NCI-H2081 treated with DMSO at 0.1 percent for 48 hours (cell line): ENCODE results near the gene DNMT3B.
"Not testable (repeated sequence)": the region's sequence is repeated elsewhere in the genome, so short reads cannot be mapped to it uniquely, and the experiment has no call there.

ENCODE experiments used
- DNase-seq: peaks from one replicate; lab custom pipeline; 2025; lab: John Stamatoyannopoulos, UW

The DNMT3B gene

DNA sequence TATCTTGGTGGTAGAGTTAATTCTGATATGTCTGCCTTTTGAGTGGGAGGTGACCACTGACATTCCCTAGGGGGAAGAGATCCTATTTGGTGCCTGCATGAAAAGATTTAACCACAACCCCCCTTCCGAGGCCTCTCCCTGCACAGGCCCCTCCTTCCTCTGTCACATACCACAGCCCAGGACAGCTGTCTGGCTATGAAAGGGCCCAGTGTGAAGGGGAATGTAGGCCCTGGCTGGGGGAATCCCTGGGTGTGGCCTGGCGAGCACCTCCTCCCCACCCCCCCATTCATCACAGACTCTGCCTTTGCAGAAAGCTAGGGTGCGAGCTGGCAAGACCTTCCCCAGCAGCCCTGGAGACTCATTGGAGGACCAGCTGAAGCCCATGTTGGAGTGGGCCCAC, 30.1 kb downstream of the DNMT3B start:
- no peak for DNase-seq

DNA sequence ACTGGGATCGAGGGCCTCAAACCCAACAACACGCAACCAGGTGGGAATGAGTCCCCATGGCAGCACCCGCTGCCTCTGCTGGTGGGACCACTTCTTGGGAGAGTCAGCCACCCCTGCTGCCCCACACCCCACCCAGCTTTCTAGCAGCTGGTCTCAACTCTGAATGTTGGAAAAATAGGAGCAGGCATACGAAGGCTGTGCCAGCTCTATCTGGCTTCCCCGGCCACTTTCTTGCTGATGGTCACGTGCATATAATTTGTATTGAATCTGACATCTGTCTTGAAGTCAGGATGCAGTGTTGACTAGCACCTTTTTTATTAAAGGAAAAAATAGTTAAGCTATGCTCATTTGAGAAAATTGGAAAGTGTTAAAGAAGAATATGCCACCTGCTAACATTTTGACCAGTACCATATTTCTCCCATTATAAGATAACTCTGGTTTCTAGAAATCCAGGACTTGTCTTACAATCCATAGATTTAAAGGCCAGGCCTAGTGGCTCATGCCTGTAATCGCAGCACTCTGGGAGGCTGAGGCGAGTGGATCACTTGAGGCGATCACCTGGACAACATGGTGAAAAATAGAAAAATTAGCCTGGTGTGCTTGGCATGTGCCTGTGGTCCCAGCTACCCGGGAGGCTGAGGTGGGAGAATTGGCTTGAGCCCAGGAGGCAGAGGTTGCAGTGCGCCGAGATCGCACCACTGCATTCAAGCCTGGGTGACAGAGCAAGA, 30.7 kb downstream of the DNMT3B start:
- no peak for DNase-seq

- DNase-seq: no peak
Measured at GRCh38 chr20:32796383-32796948, 34.3 kb downstream of the DNMT3B start.

DNA sequence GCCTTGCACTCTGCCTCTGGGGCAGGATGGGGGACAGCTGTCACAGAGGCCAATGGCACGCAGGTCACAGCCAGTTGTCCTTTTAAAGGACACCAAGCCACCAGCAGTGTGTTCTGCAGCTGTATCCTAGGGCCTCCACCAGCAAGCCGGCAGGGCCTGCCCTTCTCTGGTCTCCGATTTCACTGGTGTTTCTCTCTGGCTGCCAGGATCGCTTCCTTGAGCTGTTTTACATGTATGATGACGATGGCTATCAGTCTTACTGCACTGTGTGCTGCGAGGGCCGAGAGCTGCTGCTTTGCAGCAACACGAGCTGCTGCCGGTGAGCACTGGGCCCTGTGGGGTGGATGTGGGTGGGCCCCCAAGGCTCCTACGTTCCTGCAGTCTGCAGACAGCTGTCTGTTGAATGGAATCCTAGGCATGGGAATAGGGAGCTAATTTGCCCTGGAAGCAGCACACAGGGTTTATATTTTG, 34.8 kb downstream of the DNMT3B start:
- DNase-seq: no peak

DNA sequence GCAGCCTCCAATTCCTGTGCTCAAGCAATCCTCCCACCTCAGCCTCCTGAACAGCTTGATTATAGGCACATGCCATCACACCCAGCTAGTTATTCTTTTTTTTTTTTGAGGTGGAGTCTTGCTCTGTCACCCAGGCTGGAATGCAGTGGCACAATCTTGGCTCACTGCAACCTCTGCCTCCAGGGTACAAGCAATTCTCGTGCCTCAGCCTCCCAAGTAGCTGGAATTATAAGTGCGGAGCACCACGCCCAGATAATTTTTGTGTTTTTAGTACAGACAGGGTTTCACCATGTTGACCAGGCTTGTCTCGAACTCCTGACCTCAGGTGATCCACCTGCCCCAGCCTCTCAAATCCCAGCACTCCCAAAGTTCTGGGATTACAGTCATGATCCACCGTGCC, 35.4 kb downstream of the DNMT3B start:
- DNase-seq: not testable (repeated sequence)

GRCh38 chr20:32798046-32798981, 36.1 kb downstream of the DNMT3B start:
- no peak for DNase-seq

- DNase-seq: no peak
Measured at GRCh38 chr20:32803092-32803491, 40.9 kb downstream of the DNMT3B start.

- no peak for DNase-seq
Measured at GRCh38 chr20:32804022-32804715, 42.0 kb downstream of the DNMT3B start.

DNA sequence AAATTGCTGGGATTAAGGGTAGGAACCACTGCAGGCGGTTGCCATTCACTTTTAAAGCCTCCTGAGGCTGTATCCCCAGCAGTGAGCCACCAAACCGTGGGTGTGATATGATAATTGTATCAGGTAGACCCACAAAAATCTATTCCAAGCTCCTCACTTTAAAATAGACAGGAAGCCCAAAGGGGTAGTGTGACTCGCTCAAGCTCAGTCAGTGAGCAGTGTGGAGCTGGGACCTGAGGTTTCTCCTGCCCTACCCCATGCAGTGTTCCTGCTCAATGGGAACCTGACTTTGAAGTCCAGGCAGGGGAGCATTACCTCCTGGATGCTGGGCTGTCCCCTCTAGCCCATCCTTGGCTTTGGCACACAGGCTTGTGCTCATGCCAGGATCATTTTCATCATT, 42.6 kb downstream of the DNMT3B start:
- DNase-seq: no peak

GRCh38 chr20:32805721-32806120, 43.5 kb downstream of the DNMT3B start:
- no peak for DNase-seq

DNA sequence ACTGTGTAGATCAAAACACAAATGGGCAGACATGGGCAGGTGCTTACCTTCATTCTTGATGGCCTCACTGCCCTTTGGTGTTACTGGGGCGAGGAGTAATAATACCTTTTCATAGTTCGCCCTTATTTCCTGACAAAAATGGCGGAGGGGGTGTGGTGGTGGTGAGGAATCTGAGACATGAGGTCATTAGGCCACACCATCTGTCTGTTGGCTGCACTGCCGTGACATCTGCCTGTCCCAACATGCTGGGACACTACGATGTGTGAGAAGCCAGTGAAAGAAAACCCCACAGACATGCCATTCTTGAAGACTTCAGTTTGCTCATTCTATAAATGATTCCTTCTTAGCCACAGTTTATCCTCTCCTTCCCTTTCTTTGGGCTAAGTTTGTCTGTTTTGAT, 44.2 kb downstream of the DNMT3B start:
- no peak for DNase-seq

GRCh38 chr20:32807706-32808105, 45.5 kb downstream of the DNMT3B start:
- DNase-seq: no peak

- DNase-seq: no peak
Measured at GRCh38 chr20:32808438-32808837, 46.3 kb downstream of the DNMT3B start.

GRCh38 chr20:32809907-32810306, 47.7 kb downstream of the DNMT3B start:
- no peak for DNase-seq

DNA sequence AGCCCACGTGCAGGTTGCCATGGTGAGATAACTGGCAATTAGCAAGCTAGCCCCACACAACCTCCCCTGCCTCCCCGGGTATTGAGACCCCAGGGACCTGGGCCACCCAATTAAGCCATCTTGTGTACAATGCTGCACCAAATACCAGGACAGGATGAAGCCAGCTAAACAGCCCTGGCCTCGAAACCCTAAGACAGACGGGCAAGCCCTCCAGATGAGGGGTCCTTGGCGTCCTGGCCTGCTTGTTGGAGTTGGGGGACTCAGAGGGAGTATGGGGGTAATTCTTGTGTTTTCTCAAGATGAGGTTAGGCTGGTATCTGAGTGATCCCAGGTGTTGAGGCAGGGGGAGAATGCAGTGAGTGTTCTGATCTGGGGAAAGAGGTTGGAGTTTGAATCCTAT, 48.8 kb downstream of the DNMT3B start:
- no peak for DNase-seq

DNA sequence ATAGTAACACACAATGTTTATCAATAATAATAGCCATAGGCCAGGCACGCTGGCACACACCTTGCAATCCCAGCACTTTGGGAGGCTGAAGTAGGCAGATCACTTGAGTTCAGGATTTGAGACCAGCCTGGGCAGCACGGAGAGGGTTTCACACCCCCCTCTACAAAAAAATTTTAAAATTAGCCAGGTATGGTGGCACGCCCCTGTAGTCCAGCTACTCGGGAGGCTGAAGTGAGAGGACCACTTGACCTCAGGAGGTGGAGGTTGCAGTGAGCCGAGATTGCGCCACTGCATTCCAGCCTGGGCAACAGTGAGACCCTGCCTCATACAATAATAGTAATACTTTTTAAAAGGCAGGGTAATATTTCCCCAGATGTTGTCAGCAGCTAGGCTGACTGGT, 49.7 kb downstream of the DNMT3B start:
- DNase-seq: no peak

GRCh38 chr20:32819992-32820697, 58.0 kb downstream of the DNMT3B start:
- DNase-seq: no peak

DNA sequence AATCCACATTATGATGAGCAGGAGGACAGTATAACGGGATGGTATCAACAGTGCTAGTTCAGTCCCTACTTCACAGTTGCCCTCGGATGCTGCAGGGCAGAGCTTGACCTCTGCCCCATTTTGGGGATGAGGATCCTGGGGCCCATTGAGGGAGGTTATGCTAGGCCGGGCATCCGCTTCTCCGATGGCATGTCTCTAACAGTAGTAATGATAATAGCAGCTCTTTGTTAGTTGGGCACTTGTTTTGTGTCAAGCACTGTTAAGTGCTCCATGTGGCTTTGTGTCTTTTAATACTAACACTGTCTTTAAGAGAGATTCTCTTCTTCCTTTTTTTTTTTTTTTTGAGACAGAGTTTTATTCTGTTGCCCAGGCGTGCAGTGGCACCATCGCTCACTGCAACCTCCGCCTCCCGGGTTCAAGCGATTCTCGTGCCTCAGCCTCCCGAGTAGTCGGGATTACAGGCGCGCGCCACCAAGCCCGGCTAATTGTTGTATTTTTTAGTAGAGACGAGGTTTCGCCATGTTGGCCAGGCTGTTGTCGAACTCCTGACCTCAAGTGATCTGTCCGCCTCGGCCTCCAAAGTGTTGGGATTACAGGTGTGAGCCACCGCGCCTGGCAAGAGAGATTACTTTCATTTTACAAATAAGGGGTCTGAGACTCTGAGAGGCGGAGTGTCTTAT, 58.7 kb downstream of the DNMT3B start:
- DNase-seq: no peak

DNA sequence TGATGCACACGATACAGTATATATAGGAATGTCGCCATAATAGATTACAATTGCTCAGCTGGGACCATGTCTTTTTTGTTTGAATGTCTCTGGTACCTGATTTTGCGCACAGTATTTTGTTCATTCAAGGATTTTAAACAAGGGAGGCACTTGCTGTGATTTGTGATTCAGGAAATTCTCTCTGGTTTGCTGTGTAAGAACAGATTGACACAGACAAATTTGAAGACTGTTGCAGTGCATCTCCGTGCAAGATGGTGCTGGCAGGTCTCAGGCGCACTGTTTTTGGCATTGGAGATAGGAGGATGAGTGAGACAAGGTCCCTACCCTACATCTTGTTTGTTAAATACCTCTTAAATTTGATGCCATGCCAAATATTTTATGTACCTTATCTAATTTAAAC, 60.0 kb downstream of the DNMT3B start:
- no peak for DNase-seq

GRCh38 chr20:32823078-32823477, 60.9 kb downstream of the DNMT3B start:
- no peak for DNase-seq
